Measurements from ENCODE around the gene PIK3C2B.
"Not testable (repeated sequence)": the region's sequence is repeated elsewhere in the genome, so short reads cannot be mapped to it uniquely, and the experiment has no call there.

The PIK3C2B gene

GRCh38 chr1:204494281-204495077 is at the start of gene PIK3C2B:
TSS of gene PIK3C2B (minus strand) at chr1:204494805. CDS start at chr1:204469802, 25,003 bp downstream.
- peak; percentile 78 for DNase-seq

GRCh38 chr1:204544321-204544720 is 49.7 kb upstream of the PIK3C2B start:
- peak; percentile 27 for DNase-seq

- DNase-seq, result no peak
Observed at GRCh38 chr1:204541626-204542025, 47.0 kb upstream of the PIK3C2B start.

- no peak for DNase-seq
Observed at GRCh38 chr1:204532832-204533231, 38.2 kb upstream of the PIK3C2B start.

GRCh38 chr1:204530932-204531331 is 36.3 kb upstream of the PIK3C2B start:
- DNase-seq, result no peak

GRCh38 chr1:204529371-204529895 is 34.8 kb upstream of the PIK3C2B start:
- no peak for DNase-seq

GRCh38 chr1:204528677-204529076 is 34.1 kb upstream of the PIK3C2B start:
- DNase-seq, result no peak

GRCh38 chr1:204528241-204528640 is 33.6 kb upstream of the PIK3C2B start:
- DNase-seq, result no peak

- no peak for DNase-seq
Observed at GRCh38 chr1:204524986-204525385, 30.4 kb upstream of the PIK3C2B start.

- peak; percentile 17 for DNase-seq
Observed at GRCh38 chr1:204523605-204524215, 29.1 kb upstream of the PIK3C2B start.

- not testable (repeated sequence) for DNase-seq
Observed at GRCh38 chr1:204521941-204522521, 27.4 kb upstream of the PIK3C2B start.

GRCh38 chr1:204520834-204521709 is 26.5 kb upstream of the PIK3C2B start:
- peak; percentile 48 for DNase-seq

GRCh38 chr1:204517382-204517781 is 22.8 kb upstream of the PIK3C2B start:
- not testable (repeated sequence) for DNase-seq

GRCh38 chr1:204516180-204516879 is 21.7 kb upstream of the PIK3C2B start, which contains the start of gene MDM4:
TSS of gene MDM4 (plus strand) at chr1:204516406. CDS start at chr1:204525519, 9,113 bp downstream.
- peak; percentile 98 for DNase-seq

- DNase-seq, result no peak
Observed at GRCh38 chr1:204514828-204515227, 20.2 kb upstream of the PIK3C2B start.

- no peak for DNase-seq
Observed at GRCh38 chr1:204513117-204513716, 18.6 kb upstream of the PIK3C2B start.

- no peak for DNase-seq
Observed at GRCh38 chr1:204511366-204511765, 16.8 kb upstream of the PIK3C2B start.

- DNase-seq, result no peak
Observed at GRCh38 chr1:204509186-204509635, 14.6 kb upstream of the PIK3C2B start.

- DNase-seq, result peak; percentile 85
Observed at GRCh38 chr1:204507317-204508105, 12.9 kb upstream of the PIK3C2B start.

GRCh38 chr1:204506969-204507316 is 12.3 kb upstream of the PIK3C2B start:
- peak; percentile 93 for DNase-seq
